Cerebellar cortex (tissue), 1 donor: Measurements from ENCODE around the gene TYSND1.
"Not testable (repeated sequence)": the region's sequence is repeated elsewhere in the genome, so short reads cannot be mapped to it uniquely, and the experiment has no call there.

Experiments used
- DNase-seq: peaks from one replicate; pipeline ENCODE4 v3.0.0-alpha.2; 2015; ENCODE audit warnings: low spot score

Gene TYSND1

GRCh38 chr10:70109064-70109729 is 37.3 kb downstream of the TYSND1 start:
- DNase-seq: peak; percentile 62

- DNase-seq: no peak
Observed at GRCh38 chr10:70106958-70107791, 39.3 kb downstream of the TYSND1 start.

- no peak for DNase-seq
Observed at GRCh38 chr10:70101668-70102067, 44.8 kb downstream of the TYSND1 start.

- DNase-seq: not testable (repeated sequence)
Observed at GRCh38 chr10:70101068-70101562, 45.4 kb downstream of the TYSND1 start.

- DNase-seq: no peak
Observed at GRCh38 chr10:70098271-70098670, 48.2 kb downstream of the TYSND1 start.

GRCh38 chr10:70097459-70097858 is 49.0 kb downstream of the TYSND1 start:
- no peak for DNase-seq

- DNase-seq: no peak
Observed at GRCh38 chr10:70096705-70097420, 49.6 kb downstream of the TYSND1 start.

- no peak for DNase-seq
Observed at GRCh38 chr10:70096016-70096704, 50.3 kb downstream of the TYSND1 start.

- no peak for DNase-seq
Observed at GRCh38 chr10:70094250-70094649, 52.2 kb downstream of the TYSND1 start.

- DNase-seq: no peak
Observed at GRCh38 chr10:70093335-70093944, 53.1 kb downstream of the TYSND1 start.

GRCh38 chr10:70092389-70092718 is 54.1 kb downstream of the TYSND1 start:
- DNase-seq: no peak

GRCh38 chr10:70090951-70091350 is 55.5 kb downstream of the TYSND1 start:
- no peak for DNase-seq

GRCh38 chr10:70090013-70090412 is 56.5 kb downstream of the TYSND1 start:
- DNase-seq: no peak

- DNase-seq: no peak
Observed at GRCh38 chr10:70088308-70088698, 58.2 kb downstream of the TYSND1 start.
